Cerebellar nuclear complex (tissue), 1 donor: ENCODE data around the gene ETS2.

Experiments
- DNase-seq, 2 experiments: peaks; one replicate each; lab custom pipeline; 2025; lab: John Stamatoyannopoulos, UW

Gene ETS2

DNA sequence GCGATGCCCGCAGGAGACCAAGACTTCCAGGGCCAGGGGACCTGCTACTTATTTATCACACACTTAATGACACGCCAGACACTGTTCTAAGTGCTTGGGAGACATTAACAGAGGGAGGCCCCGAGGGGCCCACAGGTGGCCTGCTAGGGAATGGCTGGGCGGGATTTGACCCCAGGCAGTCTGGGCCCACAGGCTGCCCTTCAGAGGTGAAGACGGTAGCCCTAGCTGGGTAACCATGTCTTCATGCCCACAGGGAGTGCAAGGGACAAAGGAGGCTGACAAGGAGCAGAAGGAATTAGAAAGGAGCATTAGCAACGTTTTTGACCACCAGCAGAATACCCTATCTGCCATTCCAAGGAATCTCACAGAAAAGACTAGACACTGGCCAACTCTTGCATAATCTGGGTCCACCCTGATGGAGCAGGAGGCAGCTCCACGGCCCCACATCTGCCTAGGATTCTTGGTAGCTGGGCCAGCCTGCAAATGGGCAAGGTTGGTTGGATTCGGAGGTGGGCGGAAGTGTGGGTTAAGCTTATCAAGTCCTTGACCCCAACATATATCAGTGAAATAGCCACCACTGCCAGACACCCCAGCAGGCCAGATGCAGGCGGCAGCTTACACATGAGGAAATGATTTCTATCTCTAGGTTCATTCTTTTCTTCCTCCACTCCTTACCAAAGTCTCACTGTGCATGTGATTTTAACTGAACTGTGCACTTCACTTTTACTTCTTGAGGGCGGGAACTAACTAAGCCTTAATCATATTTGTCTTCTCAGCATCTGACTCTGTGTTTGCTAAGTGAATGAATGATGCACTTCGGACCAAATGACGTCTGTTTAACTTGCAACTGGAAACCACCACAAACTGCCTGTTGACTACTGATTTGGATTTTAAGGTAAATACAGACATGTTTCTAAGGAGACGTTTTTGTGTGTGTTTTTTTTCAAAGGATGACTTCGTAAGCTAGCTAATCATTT lies 3.4 kb upstream of the ETS2 start:
- no peak for DNase-seq

DNA sequence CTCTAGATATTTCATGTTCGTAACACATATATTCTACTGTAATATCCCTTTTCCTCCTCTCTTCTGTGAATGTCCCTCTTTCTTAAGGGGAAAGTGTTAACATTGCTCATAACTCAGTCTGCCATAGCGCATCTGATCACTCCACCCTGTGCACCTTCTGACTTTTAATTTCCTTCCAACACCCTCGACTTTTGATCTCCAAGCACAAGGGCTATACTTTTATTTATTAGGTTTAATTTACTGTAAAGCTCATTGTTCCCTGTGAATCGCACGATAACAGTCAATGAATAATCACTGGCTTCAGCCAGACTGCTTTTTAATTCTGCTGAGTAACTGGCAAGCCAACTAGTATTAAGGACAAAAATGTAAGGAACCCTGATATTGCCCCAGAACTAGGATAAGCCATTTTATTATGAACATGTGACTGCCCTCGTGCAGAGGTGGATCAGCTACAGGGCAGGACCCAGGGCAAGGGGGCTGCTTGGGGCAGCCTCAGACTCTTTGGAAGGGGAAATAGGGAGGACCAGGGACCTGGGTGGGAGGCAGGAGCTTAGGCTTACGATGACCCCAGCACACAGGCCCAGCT lies 2.6 kb upstream of the ETS2 start:
- DNase-seq = no peak

DNA sequence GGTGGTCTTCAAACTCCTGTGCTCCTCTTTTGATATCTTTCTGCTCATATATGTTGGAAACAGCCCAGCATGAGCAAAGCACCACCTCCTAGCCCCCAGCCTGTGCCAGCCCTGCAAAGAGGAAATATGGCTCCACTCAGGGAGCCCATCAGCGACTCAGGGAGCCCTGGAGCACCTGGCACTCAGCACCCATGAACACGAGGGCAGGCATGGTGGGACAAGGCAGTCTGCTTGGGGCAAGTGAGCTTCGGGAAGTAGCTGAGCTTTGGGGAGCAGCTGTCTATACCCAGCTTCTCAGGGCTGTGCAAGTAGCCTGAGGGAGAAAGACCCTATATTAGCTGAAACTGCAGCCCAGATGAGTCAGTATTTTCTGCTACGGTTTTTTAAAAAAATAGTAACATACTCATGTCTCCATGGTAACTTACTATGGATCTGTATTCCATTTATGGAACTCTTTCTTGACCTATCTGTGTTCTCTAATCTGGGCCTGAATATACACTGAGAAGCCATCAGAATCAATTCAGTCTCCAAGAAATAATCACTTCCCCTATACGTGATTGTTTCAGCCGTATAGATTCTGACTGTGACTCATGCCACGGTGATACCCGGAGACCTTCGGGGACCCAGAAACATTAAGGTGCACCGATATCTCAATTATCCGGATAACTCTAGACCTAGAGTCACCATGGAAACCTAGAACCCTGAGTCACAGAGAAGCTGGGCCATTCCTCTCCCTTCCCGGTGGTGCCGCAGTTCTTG lies 1.5 kb upstream of the ETS2 start:
- no peak for DNase-seq

DNA sequence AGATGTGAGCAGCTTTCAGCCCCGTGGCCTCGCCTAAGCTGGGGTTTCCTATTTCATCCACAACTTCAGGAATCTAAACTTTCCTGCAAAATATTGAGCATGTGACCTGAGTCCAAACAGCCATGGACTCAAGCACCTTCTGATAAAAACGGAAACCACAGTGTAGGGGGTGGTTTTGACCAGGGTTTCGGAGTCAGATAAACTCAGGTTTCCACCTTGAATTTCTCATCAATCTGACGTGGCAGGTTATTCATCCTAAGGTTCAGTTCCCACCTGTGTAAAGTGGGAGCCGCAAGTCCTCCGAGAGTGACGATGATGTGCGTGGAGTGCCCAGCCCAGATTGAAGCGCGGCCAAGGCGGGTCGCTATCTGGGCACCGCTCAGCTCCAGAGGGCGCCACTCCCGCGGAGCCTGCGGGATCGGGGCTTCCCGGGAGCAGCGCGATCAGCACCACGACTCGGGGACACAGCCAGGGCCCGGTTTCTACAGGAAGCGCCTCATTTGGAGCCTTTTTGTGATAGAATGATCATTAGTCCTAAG lies 871 bp upstream of the ETS2 start:
- DNase-seq = no peak

DNA sequence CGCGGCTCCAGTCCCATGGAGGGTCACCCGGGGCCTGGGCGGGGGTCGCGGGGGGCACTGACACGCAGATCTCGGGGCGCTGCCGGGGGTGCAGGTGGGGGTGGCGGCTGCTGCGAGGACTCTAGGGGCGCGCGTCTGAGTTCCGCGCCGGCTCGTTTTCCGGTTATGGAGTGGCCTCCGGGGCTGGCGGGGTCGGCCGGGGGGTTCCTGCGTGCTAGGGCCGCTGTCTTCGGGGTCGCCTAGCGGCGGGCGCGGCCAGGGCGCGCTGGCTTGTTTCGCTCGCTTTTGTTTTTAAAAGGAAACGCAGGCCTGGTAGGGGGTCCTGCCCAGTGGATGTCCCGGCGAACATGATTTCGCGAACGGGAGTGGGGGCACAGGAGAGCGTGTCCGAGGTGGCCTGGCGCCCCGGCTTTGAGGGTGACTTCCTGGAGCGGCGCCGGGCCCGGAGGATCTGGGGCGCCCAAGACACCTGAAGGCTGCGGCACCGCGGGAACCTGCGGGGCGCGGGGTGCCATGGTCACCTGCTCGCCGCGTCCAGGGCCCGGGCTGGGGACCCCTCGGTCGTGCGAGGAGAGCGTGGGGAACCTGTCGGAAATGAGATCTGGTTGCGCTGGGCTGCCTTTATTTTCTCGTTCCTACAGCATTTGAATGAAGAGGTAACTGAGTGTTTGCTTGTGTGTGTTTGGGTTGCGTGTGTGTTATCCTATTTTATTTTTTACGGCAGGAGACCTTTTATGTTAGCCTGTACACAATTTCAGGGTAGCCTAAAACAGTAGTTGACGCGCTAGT lies 618 bp downstream of the ETS2 start:
- no peak for DNase-seq

DNA sequence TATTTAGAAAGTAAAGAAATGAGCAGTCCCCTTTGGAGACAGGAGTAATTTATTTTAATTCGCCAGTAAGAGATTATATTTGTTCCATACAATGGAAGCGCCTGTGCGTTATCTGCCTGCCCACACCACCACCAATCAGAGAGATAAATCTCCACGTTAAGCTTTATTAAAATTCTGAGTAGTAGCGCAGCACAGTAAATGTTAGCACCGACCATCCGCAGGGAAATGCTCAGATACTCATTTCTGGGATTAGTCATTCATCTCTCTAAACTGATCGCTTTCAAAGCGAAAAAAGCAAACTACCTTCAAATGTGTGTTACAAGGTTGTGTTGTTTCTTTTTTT lies 1.2 kb downstream of the ETS2 start:
- no peak for DNase-seq

DNA sequence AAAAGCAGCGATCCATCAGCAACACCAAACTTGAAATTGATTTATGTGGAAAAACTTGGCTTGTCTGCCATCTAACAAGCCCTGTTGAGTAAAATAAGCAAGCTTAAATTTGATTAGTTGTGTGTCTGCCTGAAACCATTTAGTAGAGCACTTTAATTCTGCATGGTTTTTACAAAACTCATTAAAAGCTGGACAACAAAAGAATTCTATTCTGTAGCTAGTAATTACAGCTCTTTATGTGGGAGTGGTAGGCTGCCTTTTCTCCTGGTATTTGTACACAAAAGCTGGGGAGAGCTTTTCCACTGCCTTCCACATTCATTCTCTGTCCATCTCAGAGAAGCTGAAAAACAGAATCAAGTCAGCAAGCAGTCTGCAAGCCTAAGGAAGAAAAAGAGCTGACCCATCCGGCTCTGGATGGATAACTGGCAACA lies 1.7 kb downstream of the ETS2 start:
- DNase-seq = no peak

DNA sequence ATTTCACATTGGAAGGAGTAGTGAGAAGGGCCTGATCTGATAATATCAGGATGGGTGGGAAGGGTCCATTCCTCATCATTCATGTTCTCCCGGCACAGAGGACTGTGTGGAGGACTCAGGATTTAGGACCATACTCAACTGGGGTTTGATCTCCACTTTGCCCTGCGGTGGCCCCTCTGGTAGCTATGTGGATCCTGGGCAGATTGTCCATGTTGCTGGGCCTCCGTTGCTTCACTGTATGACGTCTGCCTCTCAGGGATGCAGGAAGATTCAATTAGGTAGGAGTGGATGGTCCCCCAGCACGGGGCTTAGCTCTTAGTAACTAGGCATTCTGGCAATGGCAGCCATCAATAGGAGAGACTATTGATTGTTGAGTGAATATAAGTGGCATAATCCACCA lies 2.3 kb downstream of the ETS2 start:
- no peak for DNase-seq

DNA sequence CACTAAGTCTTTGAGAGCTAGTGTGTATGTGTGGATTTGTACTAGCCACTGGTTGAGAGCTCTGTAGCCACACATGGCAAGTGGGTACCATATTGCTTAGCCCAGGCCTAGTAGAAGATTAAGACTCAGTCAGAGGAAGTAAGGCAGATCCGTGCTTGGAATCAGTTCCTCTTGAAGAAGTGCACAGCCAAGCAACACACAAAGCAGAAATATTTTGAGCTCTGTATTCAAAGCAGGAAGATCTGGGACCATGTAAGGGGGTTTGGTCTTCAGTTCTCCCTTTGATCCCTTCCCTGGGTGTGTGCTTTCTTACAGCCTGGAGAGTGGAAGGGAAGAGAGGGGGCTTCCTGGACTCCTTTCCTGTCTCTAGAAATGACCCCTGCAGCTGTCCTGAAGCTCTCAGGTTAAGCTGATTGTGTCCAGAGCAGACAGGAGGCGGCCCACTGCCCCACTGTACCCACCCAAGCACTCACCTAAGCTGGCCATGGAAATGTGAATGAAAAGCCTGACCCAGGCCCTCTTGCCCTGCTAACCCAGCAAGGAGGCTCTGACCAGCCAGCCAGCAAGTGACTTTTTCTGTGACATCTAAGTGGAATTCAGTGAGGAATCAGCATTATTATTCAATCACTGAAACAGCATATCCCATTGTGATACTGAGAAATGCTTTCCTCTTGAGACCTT lies 3.6 kb downstream of the ETS2 start:
- DNase-seq = no peak

DNA sequence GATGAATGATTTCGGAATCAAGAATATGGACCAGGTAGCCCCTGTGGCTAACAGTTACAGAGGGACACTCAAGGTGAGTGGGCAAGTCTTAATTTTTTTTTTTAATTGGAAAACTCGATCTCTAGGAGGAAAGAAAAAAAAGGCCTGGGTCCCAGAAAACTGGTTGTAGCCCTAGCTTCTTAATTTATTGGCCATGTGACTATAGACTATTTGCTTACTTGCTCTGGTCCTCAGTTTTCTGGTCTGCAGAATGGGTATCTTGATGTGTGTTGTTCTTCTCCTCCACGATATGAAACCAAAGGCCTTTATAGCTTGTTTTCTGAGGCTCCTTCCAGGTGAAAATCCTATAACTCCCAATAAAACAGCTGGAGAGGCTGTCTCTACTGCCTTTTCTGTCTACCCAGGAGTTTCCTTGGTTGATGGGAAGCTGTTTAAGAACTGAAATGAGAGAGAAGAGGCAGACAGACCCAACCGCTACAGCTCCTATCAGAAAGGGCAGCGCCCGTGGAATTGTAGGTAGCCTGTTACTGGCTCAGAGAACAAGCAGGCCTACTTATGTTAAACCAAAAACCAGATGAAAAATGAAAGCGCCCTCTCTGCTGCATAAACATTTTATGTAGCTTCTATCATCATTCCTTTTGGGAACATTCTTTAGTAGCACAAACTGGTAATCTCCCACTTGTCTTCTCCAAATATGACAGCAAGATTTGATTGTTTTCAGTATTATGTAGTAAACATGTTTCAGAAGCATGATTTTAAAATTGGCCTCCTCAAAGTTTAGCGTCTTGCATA lies 4.5 kb downstream of the ETS2 start:
- no peak for DNase-seq

DNA sequence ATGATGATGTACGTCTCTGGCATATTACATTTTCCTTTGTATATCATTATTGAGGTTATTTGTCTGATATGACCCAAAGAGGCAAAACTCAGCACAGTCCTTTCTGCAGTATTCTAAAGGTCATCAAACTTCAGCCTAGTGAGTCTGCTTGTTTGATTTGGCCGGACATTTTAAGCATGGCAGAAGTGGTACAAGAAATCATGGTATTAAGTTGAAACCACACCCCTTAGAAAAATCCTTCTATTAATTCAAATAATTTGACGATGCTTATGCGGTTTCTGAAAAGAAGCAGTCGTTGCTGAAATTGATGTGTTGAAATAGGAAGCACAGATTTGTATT lies 5.1 kb downstream of the ETS2 start:
- no peak for DNase-seq

DNA sequence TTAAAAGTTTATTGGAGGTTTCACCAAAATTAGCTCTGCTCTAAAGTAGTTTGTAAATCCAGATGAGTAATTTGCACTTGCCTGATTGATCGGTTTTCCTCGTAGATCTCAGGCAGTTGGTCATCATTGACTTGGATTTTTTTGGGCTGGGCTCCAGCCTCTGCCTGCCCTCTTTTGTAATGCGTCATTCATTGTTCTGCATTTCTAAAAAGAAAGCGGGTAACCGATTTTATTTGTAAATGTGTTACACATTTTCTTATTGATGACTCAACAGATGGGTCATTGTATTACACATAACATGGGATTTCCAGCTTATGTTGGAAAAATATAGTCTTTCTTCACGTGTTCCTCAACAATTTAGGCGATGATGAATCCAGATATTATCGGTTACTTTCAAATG lies 5.5 kb downstream of the ETS2 start:
- DNase-seq = no peak

DNA sequence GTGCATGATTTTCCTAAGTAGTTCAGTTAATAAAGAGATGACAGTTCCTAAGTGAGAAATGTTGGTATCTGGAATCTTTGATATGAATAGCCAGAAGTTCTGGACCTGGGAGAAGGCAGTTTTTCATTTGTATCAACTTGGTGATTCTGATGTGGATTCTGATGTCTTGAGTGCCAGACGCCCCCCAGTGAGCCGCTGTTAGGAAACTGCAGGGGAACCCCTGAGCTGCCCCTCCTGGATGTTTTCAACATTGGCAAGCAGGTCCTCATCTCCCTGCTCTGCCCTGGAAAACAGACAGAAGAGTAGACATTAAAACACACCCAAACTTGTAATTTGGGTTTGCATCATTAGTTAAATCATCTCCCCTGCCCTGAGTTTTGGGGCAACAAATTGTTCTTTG lies 7.4 kb downstream of the ETS2 start:
- no peak for DNase-seq

DNA sequence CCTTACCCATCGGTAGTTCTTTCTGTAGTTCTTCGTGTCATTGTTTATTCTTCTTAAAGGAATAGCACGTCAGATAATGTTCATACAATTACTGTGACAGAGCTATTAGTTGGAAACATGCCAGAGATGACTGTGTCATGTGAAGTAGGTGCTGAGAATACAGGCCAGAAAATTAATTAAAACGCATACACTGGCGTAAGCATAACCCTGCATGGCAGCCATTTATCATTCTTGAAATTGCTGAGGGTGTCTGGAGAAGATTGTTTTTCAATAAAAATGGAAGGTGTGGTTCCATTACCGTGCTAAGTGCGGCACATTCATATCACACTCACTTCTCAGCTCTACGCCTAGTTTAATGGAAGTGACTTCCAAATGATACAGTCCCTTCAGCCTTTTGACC lies 7.8 kb downstream of the ETS2 start:
- no peak for DNase-seq

DNA sequence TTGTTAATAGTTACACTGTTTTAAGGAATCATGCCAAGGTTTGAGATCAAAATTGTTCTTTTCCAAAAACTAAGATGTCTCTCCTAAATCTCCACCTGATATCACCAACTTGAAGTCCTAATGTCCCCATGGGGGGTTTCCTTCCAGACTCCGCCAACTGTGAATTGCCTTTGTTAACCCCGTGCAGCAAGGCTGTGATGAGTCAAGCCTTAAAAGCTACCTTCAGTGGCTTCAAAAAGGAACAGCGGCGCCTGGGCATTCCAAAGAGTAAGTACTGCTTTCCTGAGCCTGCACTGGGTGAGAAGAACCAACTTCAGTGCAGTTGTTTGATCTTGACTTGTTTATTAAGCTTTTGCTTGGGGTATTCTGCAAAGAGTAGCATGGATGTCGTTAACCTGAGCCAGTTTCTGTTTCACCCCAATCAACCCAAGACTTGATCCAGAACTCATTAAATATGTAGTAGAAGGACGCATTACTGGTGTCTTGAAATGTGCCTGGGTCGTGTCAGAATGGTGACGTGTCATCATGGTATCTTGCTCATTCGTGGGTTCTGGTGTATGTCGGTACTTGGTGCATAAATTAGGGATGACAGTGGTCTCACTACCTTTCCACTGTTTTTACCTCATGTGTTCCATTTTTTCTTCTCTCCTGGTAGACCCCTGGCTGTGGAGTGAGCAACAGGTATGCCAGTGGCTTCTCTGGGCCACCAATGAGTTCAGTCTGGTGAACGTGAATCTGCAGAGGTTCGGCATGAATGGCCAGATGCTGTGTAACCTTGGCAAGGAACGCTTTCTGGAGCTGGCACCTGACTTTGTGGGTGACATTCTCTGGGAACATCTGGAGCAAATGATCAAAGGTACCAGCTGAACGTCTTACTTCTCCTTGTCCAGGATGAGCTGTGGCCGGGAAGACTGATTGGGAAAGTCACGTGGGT lies 8.7 kb downstream of the ETS2 start:
- DNase-seq = no peak

DNA sequence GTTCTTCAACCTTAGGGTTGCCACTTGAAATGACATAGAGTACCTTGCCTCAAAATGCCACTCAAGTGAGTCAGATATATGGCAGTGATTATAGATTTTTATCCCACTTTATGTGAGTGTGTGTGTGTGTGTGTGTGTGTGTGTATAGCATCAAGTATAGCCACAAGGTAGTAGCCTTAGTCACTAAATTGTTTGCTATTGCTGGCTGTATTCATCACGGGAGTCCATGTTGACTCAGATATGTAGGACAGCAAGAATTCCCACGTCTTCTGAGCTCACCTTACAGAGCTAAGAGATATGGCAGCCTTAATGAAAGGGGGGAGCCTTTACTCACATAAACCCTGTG lies 9.3 kb downstream of the ETS2 start:
- no peak for DNase-seq

DNA sequence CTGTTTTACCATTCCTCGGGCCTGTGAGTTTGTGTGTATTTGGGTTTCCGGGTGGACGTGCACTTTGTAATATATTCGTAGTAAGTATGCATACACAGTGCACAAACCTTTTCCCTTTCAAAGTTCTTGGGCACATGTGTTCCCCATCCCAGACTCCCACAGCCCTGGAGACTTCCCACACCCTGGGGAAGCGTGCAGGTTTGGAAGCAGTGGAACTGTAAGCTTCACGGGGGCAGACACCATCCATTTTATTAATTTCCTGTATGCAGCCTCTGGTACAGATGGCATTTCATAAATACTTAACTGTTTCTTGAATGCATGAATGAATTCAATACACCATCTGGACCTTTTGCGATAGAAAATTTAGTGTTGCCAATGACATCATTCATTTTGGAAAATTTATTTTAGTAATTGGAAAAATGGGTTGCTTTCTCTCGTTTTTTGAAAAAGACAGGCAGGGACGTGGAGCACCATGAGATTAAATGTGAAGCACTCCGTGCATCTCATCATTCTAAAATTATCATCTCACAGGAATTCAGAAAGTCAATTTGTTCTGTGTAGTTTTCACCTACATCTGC lies 10.8 kb downstream of the ETS2 start:
- no peak for DNase-seq

DNA sequence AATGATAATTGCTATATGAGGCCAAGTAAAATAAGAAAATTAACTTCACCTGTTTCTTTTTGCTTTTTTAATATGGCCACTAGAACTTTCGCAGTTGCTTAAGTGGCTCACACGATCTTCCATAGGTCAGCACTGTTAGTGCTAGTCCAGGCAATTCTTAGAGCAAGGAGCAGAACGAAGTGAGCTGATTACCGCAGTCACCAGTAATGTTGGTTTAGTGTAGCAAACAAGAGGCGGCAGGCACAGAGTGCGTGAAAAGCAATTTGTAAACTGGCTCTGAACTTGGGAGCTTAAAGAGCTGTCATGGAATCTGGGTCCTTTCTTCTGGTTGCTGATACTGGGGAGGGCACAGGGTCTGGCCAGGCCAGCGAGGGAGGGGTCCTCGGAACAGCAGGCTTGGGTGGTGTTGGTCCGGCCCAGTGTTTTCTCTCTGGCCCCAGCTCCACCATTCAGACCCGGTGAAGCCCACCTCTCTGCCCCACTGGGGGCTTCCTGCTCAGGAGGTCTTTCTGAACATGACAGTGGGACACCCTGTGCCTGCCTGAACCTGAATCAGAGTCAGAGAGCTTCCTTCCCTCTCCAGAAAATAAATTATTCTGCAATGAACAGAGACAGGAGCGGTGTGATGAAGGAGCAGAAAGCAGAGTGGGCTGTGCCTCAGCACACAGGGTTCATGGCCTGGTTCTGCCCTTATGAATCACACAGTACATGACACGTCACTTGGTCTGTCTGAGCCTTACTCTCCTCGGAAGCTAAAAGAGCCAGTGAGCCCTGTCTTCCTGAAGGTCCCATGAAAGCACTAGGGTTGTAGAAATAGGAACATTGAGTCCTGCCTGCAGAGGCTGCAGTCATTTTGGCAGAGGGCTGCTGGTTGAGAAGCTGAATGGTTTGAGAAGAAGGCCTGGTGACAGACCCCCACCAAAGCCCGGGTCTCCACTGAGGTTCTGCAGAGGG lies 11.9 kb downstream of the ETS2 start:
- DNase-seq = no peak
